Neural progenitor cell (in vitro differentiated cells): Measurements from ENCODE around the gene EDN2. TPM values are rescaled to one million over a fixed set of nuclear protein-coding genes. Genes with fewer than 3 reads are reported as not detected.

ENCODE experiments used
- DNase-seq: peaks from one replicate; pipeline ENCODE4 v3.0.0-alpha.2; 2016; ENCODE audit warnings: low spot score
- H2AFZ ChIP-seq: fragments of 200-600 bp; sonication (generic); replicated peaks from 2 replicates; pipeline ENCODE4 v1.6.1; 2016; ENCODE audit warnings: antibody characterized with exemption
- H3F3A ChIP-seq: fragments of 200-600 bp; sonication (generic); 2 replicates; pipeline ENCODE4 v1.6.1; 2016; ENCODE audit warnings: antibody characterized with exemption, low read depth
- H3K27ac ChIP-seq: fragments of 200-600 bp; sonication (generic); 2 replicates; pipeline ENCODE4 v1.5.1; 2016; ENCODE audit warnings: mild to moderate bottlenecking
- H3K27me3 ChIP-seq: fragments of 200-600 bp; sonication (generic); 2 replicates; pipeline ENCODE4 v1.6.1; 2016; ENCODE audit warnings: mild to moderate bottlenecking, moderate library complexity
- H3K36me3 ChIP-seq: fragments of 200-600 bp; sonication (generic); 2 replicates; pipeline ENCODE4 v1.5.1; 2016
- H3K4me1 ChIP-seq: fragments of 200-600 bp; sonication (generic); 2 replicates; pipeline ENCODE4 v1.6.1; 2016; ENCODE audit warnings: mixed run types
- H3K4me2 ChIP-seq: fragments of 200-600 bp; sonication (generic); 2 replicates; pipeline ENCODE4 v1.6.1; 2016
- H3K4me3 ChIP-seq: fragments of 200-600 bp; sonication (generic); 2 replicates; pipeline ENCODE4 v1.5.1; 2016
- H3K79me2 ChIP-seq: fragments of 200-600 bp; sonication (generic); 2 replicates; pipeline ENCODE4 v1.6.1; 2016; ENCODE audit warnings: low read depth
- H3K9ac ChIP-seq: fragments of 200-600 bp; sonication (generic); 2 replicates; pipeline ENCODE4 v1.6.1; 2016
- H3K9me3 ChIP-seq: fragments of 200-600 bp; sonication (generic); 2 replicates; pipeline ENCODE4 v1.5.1; 2016; ENCODE audit warnings: low read depth
- H4K20me1 ChIP-seq: fragments of 200-600 bp; sonication (generic); 2 replicates; pipeline ENCODE4 v1.6.1; 2016; ENCODE audit warnings: low read depth
- H3K27ac Mint-ChIP-seq: 3 replicates; pipeline ENCODE4 v1.8.0; 2021; ENCODE audit warnings: mixed read lengths
- H3K27me3 Mint-ChIP-seq: 2 replicates; pipeline ENCODE4 v1.8.0; 2022; ENCODE audit warnings: low read depth, mild to moderate bottlenecking, inconsistent platforms, moderate library complexity, mixed read lengths; ENCODE audit not compliant: insufficient read depth
- H3K36me3 Mint-ChIP-seq: 3 replicates; pipeline ENCODE4 v1.8.0; 2021; ENCODE audit warnings: mixed read lengths
- H3K4me1 Mint-ChIP-seq: 3 replicates; pipeline ENCODE4 v1.8.0; 2021; ENCODE audit warnings: mixed read lengths
- H3K4me3 Mint-ChIP-seq: 3 replicates; pipeline ENCODE4 v1.8.0; 2021; ENCODE audit warnings: mild to moderate bottlenecking, moderate library complexity, mixed read lengths
- H3K9me3 Mint-ChIP-seq: 3 replicates; pipeline ENCODE4 v1.8.0; 2020; ENCODE audit warnings: mixed read lengths
- EZH2 ChIP-seq: fragments of 200-600 bp; sonication (generic); IDR thresholded peaks from 2 replicates; pipeline ENCODE4 v1.6.1; 2017; ENCODE audit warnings: antibody characterized with exemption, mild to moderate bottlenecking, moderate library complexity
- EZH2phosphoT487 ChIP-seq: fragments of 200-600 bp; sonication (generic); IDR thresholded peaks from 2 replicates; pipeline ENCODE4 v1.6.1; 2017; ENCODE audit warnings: antibody characterized with exemption
- small RNA-seq: library from RNA; depleted of rRNA; stranded (forward); fragments of <200 nt; gene quantifications from one replicate; pipeline ENCODE3, GENCODE V24; 2015
- total RNA-seq: library from RNA; depleted of rRNA; stranded (reverse); fragments of >200 nt; gene quantifications from 2 replicates; pipeline ENCODE4 v1.2.3, GENCODE V29; 2015; ENCODE audit warnings: low replicate concordance
- TF ChIP-seq, protein P1 (sequence below): fragments of 200-600 bp; sonication (generic); IDR thresholded peaks from 2 replicates; pipeline ENCODE4 v1.5.1; 2017; ENCODE audit warnings: antibody characterized with exemption, mild to moderate bottlenecking

The EDN2 gene
- total RNA-seq, 1 donor from 2014 or later: not detected

DNA sequence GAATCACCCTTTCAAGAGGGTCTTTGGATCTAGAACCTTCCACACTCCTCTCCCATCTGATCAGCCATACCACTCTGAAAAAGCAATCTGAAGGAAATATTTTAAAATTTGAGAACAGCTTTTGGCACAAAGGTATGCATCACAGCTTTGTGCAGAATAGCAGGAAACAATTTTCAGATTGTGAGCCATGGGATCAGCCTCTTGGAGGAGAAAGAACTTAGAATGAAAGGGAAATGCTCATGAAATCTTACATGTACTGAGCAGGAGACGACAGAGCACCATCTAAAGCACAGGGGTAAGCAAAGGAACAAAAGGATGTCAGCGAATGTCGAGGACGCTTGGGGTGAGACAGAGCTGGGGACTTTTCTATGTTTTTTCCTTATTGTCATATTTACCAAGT lies 54.4 kb downstream of the EDN2 start:
- H3K36me3 ChIP-seq: no peaks in the 10 kb centered on the region
- H3K36me3 Mint-ChIP-seq: no peaks in the 10 kb centered on the region
- no peak overlapping the region for H2AFZ ChIP-seq
- peaks cover 13% of the 10 kb centered on the region for H3K4me1 Mint-ChIP-seq
- no peak overlapping the region for H3K4me3 ChIP-seq
- no peaks in the 10 kb centered on the region for H3K79me2 ChIP-seq
- DNase-seq: no peak
- no peaks in the 10 kb centered on the region for H3K4me1 ChIP-seq
- no peak overlapping the region for H3K27ac ChIP-seq
- H3K4me2 ChIP-seq: no peak overlapping the region
- H3F3A ChIP-seq: peaks cover 4% of the 10 kb centered on the region
- no peaks in the 10 kb centered on the region for H3K9me3 ChIP-seq
- peaks cover 11% of the 10 kb centered on the region for H3K27me3 Mint-ChIP-seq
- H3K4me3 Mint-ChIP-seq: no peak overlapping the region
- H3K27ac Mint-ChIP-seq: peak overlapping the region; percentile 10
- H3K27me3 ChIP-seq: no peaks in the 10 kb centered on the region
- no peaks in the 10 kb centered on the region for H3K9me3 Mint-ChIP-seq
- TF ChIP-seq EZH2phosphoT487 (no peak), EZH2 (no peak)
- TF ChIP-seq, protein P1, sequence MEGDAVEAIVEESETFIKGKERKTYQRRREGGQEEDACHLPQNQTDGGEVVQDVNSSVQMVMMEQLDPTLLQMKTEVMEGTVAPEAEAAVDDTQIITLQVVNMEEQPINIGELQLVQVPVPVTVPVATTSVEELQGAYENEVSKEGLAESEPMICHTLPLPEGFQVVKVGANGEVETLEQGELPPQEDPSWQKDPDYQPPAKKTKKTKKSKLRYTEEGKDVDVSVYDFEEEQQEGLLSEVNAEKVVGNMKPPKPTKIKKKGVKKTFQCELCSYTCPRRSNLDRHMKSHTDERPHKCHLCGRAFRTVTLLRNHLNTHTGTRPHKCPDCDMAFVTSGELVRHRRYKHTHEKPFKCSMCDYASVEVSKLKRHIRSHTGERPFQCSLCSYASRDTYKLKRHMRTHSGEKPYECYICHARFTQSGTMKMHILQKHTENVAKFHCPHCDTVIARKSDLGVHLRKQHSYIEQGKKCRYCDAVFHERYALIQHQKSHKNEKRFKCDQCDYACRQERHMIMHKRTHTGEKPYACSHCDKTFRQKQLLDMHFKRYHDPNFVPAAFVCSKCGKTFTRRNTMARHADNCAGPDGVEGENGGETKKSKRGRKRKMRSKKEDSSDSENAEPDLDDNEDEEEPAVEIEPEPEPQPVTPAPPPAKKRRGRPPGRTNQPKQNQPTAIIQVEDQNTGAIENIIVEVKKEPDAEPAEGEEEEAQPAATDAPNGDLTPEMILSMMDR: no peak
- no peaks in the 10 kb centered on the region for H4K20me1 ChIP-seq
- no peak overlapping the region for H3K9ac ChIP-seq

DNA sequence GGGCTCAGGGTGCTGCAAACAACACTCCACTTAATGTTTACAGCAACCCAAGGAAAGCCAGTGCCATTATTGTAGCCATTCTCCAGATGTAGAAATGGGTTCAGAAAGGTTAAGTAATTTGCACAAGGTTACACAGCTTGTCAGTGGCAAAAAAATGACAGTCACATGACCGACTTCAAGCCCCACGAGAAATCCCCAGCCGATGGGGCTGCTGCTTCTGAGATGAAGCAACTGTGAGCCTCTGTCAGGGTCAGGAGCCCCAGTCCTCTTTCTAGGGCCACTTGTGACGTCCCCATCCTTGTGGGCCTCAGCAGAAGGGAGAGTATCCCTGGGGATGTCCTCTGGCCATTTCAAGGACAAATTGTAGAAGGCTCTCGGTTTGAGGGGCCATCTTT lies 54.8 kb downstream of the EDN2 start:
- no peak overlapping the region for H3K4me2 ChIP-seq
- no peaks in the 10 kb centered on the region for H3K9me3 Mint-ChIP-seq
- H3K4me1 Mint-ChIP-seq: peaks cover 9% of the 10 kb centered on the region
- H3K27ac Mint-ChIP-seq: no peak overlapping the region
- H3K27me3 ChIP-seq: no peaks in the 10 kb centered on the region
- H3K79me2 ChIP-seq: no peaks in the 10 kb centered on the region
- H3F3A ChIP-seq: peaks cover 7% of the 10 kb centered on the region
- no peak overlapping the region for H3K4me3 Mint-ChIP-seq
- no peaks in the 10 kb centered on the region for H3K4me1 ChIP-seq
- H3K27ac ChIP-seq: no peak overlapping the region
- no peaks in the 10 kb centered on the region for H3K36me3 Mint-ChIP-seq
- no peaks in the 10 kb centered on the region for H3K9me3 ChIP-seq
- no peak overlapping the region for H3K9ac ChIP-seq
- H2AFZ ChIP-seq: no peak overlapping the region
- no peaks in the 10 kb centered on the region for H3K36me3 ChIP-seq
- H4K20me1 ChIP-seq: no peaks in the 10 kb centered on the region
- no peak for TF ChIP-seq EZH2phosphoT487
- TF ChIP-seq, protein P1: no peak
- TF ChIP-seq EZH2: no peak
- peaks cover 9% of the 10 kb centered on the region for H3K27me3 Mint-ChIP-seq
- DNase-seq: no peak
- H3K4me3 ChIP-seq: no peak overlapping the region

Small RNA genes within 50 kb of the gene (small RNA-seq; reads per million reads assigned to genes)
- not detected for gene RNA5SP45

Other genes starting within 250 kb of the EDN2 start
- 16.1 and 39.9 TPM in 2 replicates for gene SCMH1, start 242.4 kb downstream of the EDN2 start, total RNA-seq
- gene FOXO6, start 123.2 kb downstream of the EDN2 start, total RNA-seq: 2.1 TPM in 1 of 2 replicates, not detected in the other